Peyer's patch (tissue), 4 donors: ENCODE results near the gene YOD1.

Experiments used
- CTCF ChIP-seq, 6 experiments: fragments of 450-650 bp in 4 of 6; fragments of 200-600 bp in 2 of 6; sonication (generic) in 1 of 6; IDR thresholded peaks; one replicate each; pipeline ENCODE4 v1.5.1; 2017 to 2019; ENCODE audit warnings: antibody characterized with exemption in 6 of 6, mild to moderate bottlenecking in 3 of 6, moderate library complexity in 1 of 6
- POLR2A ChIP-seq, 2 donors: fragments of 450-650 bp; IDR thresholded peaks; one replicate each; pipeline ENCODE4 v1.5.1; 2017; ENCODE audit warnings: antibody characterized with exemption in 2 of 2, mild to moderate bottlenecking in 2 of 2, moderate library complexity in 2 of 2

GRCh38 chr1:207052911-207053769 lies 2.1 kb upstream of the YOD1 start, which contains the start of gene PFKFB2:
- TF ChIP-seq CTCF (IDR thresholded peaks at IDR 0.05) = peak in 3 of 6 experiments; percentile 57 to 70 (median 62)
- peak; percentile 98 for TF ChIP-seq POLR2A (IDR thresholded peaks at IDR 0.05)
